ENCODE results near the gene CADM2. TPM values are rescaled to one million over a fixed set of nuclear protein-coding genes. Genes with fewer than 3 reads are reported as not detected.

The CADM2 gene
- total RNA-seq, 1 donor, result under 0.01 TPM

DNA sequence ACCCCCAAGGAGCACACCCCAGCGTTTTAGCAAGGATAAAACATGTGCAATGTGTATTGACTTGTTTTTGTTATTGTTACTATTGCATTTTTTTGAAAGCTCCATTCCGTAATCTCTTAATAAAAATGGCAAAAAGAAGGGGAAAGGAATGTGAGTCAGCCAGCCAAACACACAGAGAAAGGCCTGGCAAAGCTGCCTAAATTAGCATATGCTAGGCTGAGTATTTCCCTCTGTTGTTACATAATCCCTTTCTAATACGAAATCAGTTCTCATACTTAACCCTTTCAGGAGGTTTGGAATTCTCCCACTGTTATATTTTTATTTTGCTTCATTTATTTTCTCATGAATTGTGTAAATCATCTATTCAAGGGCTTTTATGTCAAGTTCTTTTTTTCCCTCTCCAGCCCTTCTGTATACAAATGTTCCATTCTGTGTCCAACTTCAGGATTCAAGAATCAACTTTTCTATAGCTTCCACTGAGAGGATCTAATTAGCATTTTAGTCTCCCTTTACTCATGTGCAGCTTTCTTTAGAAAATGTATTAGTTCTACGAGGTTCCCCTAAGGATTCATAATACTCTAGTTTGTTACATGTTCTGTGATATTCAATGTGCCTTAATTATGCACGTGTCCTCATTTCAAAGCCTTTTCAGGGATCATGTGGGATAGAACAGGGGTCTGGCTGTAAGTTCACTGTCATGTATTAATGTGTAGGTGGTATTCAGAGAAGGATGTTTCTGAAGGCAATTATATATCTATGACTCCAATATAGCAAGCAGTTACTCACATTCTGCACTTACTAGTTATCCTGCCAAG lies 9.2 kb downstream of the CADM2 start:
- DNase-seq (ENCODE audit: low read depth), result no peak
- no peak overlapping the region for H3K4me3 ChIP-seq (ENCODE audit: low read depth, low read length)
- TF ChIP-seq, protein P1, sequence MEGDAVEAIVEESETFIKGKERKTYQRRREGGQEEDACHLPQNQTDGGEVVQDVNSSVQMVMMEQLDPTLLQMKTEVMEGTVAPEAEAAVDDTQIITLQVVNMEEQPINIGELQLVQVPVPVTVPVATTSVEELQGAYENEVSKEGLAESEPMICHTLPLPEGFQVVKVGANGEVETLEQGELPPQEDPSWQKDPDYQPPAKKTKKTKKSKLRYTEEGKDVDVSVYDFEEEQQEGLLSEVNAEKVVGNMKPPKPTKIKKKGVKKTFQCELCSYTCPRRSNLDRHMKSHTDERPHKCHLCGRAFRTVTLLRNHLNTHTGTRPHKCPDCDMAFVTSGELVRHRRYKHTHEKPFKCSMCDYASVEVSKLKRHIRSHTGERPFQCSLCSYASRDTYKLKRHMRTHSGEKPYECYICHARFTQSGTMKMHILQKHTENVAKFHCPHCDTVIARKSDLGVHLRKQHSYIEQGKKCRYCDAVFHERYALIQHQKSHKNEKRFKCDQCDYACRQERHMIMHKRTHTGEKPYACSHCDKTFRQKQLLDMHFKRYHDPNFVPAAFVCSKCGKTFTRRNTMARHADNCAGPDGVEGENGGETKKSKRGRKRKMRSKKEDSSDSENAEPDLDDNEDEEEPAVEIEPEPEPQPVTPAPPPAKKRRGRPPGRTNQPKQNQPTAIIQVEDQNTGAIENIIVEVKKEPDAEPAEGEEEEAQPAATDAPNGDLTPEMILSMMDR (IDR thresholded peaks at IDR 0.05; ENCODE audit: insufficient read depth, low read depth, low read length), result no peak

DNA sequence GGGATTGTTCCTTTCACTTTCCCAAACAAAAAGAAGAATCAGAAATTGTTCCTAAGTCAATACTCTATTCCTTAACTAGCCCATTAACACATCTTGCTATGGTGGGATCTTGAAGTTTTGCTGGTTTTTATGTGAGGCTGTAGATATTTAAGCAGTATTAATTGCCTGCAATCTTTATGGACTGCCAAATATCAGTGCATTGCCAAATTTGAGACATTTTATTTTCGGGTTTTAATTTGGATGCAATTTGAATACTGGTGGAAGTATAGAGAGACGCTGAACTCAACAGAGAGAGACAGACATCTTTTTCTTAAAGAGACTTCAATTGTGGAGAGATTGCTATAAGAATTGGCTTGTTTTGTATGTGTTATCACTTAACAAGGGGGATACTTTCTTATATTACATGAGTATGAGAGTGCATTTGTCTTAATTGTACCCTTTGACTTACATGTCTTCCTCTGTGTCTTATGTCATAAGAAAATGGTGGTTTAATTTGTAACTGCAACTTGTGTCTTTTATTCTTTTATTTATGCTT lies 10.0 kb downstream of the CADM2 start:
- TF ChIP-seq, protein P1 (IDR thresholded peaks at IDR 0.05; ENCODE audit: insufficient read depth, low read depth, low read length), result no peak
- no peak for DNase-seq (ENCODE audit: low read depth)
- no peak overlapping the region for H3K4me3 ChIP-seq (ENCODE audit: low read depth, low read length)

DNA sequence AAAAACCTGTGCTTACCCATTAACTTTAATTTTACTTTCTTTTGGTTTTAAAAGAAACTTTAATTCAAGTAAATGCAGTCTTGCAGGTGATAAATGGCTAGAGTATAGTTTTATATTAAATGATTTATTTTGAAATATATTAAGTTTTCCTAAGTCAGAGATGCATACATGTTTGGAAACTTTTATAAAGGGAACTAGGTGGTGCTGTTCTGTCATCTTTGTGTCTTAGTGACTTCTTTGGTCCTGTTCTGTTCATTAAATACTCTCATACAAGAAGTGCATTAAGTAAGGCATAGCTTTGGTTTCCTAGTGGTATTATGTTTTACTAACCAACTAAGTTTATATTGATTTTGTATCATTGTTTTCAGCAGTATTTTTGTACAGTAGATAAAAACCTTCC lies 15.6 kb downstream of the CADM2 start:
- H3K4me3 ChIP-seq (ENCODE audit: low read depth, low read length), result no peak overlapping the region
- TF ChIP-seq, protein P1 (IDR thresholded peaks at IDR 0.05; ENCODE audit: insufficient read depth, low read depth, low read length), result no peak
- no peak for DNase-seq (ENCODE audit: low read depth)

DNA sequence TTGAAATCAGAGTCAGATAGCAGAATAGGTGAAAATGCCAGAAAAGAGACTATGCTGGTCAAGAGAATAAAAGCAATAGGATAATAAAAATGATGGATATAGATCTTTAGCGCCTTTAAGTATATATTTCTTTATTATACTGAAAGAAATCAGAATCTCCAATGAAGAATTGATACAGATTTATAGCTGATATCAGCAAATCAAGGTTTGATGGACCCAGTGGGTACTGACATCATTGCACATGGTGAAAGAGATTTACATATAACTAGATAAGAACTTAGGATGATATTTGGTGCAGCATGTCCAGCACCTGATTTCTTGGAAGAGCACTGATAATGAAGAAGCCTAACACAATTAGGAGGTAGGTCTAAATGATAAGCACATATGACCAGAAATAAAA lies 18.2 kb downstream of the CADM2 start:
- H3K4me3 ChIP-seq (ENCODE audit: low read depth, low read length), result no peak overlapping the region
- DNase-seq (ENCODE audit: low read depth), result no peak
- TF ChIP-seq, protein P1 (IDR thresholded peaks at IDR 0.05; ENCODE audit: insufficient read depth, low read depth, low read length), result no peak

DNA sequence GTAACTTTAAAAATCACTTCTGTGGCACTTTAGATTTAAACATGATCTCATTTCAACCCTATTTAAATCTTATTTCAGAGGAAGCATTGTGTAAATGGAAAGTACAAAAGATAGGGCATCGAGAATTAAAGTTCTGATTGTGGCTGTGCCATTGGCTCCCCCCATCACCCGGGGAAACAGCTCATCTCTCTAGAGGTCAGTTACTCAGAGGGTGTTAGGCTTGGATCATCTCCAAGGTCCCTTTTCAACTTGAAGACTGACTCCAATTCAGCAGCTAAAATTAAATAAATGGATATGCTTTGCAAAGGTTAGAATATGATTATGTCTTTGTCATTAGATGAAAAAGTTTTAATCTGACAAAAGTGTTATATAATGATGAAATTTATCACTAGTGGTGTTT lies 20.1 kb downstream of the CADM2 start:
- no peak for DNase-seq (ENCODE audit: low read depth)
- no peak overlapping the region for H3K4me3 ChIP-seq (ENCODE audit: low read depth, low read length)
- TF ChIP-seq, protein P1 (IDR thresholded peaks at IDR 0.05; ENCODE audit: insufficient read depth, low read depth, low read length), result no peak

DNA sequence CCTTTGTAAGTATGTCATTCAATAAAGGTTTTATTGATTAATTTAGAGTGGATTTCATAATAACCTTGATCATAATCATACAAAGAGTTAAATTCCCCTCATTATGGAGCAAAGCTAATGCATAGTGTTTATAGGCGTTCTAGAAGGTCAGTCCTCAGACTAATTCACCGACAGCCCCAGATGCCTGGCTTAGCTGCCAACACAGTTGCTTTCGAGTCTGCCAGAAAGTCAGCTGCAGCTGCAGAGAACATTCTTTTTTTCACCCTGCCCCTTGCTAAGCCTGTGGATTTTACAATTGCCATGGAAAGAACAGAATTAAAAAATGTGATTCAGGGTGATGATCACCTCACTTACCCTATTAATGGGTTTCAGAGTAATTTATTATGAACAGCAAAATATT lies 21.2 kb downstream of the CADM2 start:
- no peak for DNase-seq (ENCODE audit: low read depth)
- TF ChIP-seq, protein P1 (IDR thresholded peaks at IDR 0.05; ENCODE audit: insufficient read depth, low read depth, low read length), result no peak
- no peak overlapping the region for H3K4me3 ChIP-seq (ENCODE audit: low read depth, low read length)

Data from fibroblast of villous mesenchyme (primary cell).